Right ventricle myocardium inferior (tissue), 1 donor: ENCODE results near the gene TBC1D9. TPM values are rescaled to one million over a fixed set of nuclear protein-coding genes. Genes with fewer than 3 reads are reported as not detected.
A peak's percentile ranks its signal among the peaks of the same experiment; 100 is the strongest.

Source experiments
- ATAC-seq: fragments of 200-7000 bp; cut with Tn5 transposase; one replicate; pipeline ENCODE4 v1.9.1; 2020; ENCODE audit warnings: mild to moderate bottlenecking, moderate library complexity
- DNase-seq: peaks from one replicate; pipeline ENCODE4 v3.0.0; 2021; ENCODE audit errors: missing footprints
- intact Hi-C: fragments of 100-400 bp; cut with DNase I; formaldehyde crosslinking; loops from one replicate; pipeline ENCODE4 v1.11.0; 2022
- total RNA-seq: library from RNA; stranded (reverse); fragmentation: NEBNext Ultra II Directional; extraction: Animal tissue kit (Norgen Biotek cat#: 25700); gene quantifications from one replicate; pipeline ENCODE4 v1.2.1, GENCODE V29; 2021
- donor health status: DM: no; HTN: yes; CAD: no; lungs with severe emphysema.

The TBC1D9 gene
- total RNA-seq, 1 donor from 2014 or later: 11.1 TPM

DNA sequence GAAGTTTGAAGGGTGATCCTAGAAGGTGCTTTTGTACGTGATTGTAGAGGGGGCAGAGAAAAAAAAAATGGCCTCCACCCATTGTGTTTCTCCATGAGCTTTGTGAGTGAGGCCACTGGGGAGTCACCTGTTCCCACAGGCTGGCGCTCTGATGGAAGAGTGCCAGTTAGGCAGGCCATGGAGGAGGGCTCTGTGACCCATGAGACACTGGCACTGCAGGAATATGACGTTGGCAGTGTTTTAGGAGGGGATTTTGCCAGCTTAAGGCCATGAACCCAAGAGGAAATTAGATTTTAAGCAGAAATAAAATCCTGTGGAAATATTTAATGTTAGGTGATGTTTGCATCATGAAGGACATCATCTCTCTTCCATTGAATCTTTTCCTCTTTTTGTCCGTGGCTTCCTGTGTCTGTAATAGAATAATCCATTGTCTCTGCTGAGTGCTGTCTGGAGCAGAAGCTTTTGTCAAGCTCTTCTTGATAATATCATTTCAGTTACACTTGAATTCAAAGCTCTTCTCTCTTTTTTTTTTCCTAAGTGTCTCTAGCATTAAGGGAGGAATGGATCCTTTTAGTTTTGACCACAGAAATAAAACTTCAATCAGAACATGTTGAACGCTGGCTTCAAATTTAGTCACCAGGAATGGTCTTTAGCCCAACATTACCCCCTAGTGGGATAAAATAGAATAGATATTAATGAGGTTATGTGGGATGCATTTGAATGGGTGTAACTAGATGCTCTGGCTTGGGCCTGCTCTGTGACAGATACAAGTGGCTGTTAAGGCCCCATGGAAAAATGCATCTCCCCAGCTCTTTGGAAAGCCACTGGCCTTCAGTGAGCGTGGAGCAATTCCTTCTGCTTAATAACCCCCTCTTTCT lies 146.4 kb downstream of the TBC1D9 start:
- intact Hi-C loops: loop anchor here (5.0 to 10.0 kb wide), 3 partner anchors 185 to 247 kb away; partner anchors contain the start of gene CLGN
- peak; percentile 76 for ATAC-seq
- DNase-seq: no peak

DNA sequence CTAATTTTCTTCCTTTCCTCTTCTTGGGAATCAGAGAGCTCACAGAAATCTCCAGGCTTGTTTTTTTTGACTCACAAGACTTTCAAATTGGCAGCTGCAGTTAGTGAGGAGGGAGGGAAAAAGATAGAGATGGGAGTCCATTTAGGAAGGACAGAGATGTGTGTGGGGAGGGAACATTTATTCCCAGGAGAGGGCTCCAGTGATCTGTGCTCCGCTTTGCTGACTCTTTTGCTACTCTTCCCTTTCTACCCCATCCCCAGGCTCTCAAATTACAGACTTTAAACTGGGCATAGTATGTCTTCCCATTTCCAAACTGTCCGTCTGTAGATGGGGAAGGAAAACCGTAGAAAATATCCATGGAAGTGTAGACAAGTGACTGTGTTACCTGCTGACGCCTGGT lies 148.3 kb downstream of the TBC1D9 start:
- ATAC-seq: no peak
- intact Hi-C loops: loop anchor here (5.0 to 10.0 kb wide), 2 partner anchors 183 to 244 kb away; partner anchors contain the start of gene CLGN

DNA sequence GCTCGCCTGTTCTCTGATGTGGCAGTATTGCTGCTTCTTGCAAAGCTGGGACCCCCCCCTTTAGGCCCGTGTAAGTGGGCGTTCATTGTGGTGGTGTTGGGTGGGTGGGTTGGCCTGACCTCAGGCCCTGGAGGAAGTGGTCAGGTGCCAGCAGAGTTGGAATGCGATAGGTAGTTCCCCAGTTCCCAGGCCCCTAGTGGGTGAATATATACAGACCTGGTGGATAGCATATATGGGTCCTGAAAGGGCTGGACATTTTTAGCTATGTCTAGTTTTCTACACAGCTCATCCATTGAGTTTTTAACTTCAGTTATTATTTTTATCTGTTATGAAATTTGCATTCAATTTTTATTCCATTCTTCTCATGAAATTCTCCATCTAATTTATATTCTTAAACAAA lies 151.6 kb downstream of the TBC1D9 start:
- DNase-seq: no peak
- no peak for ATAC-seq
- intact Hi-C loops: loop anchor here (5.0 to 10.0 kb wide), 2 partner anchors 77 to 180 kb away; partner anchors contain the start of gene CLGN

More for the DNA sequence above, 148.3 kb downstream of the TBC1D9 start:
- DNase-seq: no peak

DNA sequence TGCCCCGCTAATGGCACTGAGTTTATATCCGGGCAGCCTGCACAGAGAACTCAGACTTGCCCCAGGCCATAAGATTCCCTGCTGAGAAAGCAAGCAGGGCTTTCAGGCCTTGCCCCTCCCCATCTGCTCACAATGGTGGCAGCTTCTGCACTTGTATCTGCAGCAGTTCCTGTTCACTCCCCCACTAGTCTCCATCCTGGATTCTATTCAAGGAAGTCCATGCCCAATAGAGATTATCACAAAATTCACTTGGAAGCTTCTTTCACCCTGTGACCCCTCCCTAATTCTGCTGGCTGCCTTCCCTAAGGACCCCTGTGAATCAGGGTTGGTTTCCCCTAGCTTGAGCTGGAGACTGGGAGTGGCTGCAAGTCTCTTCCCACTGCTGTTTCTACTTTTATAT lies 152.9 kb downstream of the TBC1D9 start:
- ATAC-seq: peak; percentile 45
- intact Hi-C loops: loop anchor here (5.0 to 10.0 kb wide), 2 partner anchors 76 to 178 kb away; partner anchors contain the start of gene CLGN
- no peak for DNase-seq

- intact Hi-C loops: loop anchor here (5.0 to 10.0 kb wide), 2 partner anchors 75 to 178 kb away; partner anchors contain the start of gene CLGN
- no peak for DNase-seq
- ATAC-seq: peak; percentile 53
Observed at GRCh38 chr4:140602714-140603113, 153.5 kb downstream of the TBC1D9 start.

DNA sequence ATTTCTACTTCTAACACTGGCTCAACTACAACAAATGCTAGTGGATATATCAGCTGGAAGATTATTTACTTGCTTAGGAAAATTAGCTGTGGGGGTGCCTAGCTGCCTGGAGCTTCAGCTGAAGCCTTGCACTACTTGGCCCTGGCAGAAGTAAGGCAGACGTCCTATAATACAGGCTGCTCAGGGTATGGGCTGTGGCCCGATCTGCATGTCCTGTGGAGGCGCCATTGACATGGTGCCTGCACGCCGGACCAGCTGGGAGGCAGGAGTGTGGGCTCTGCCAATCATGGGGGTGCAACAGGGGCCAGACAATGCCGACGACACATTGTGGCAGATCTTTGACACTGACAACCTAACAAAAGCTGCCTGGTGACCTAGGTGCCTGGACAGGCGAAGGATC lies 155.8 kb downstream of the TBC1D9 start:
- DNase-seq (no peak), ATAC-seq (no peak)
- intact Hi-C loops: loop anchor here (5.0 to 10.0 kb wide), 2 partner anchors 73 to 176 kb away; partner anchors contain the start of gene CLGN

- DNase-seq (no peak), ATAC-seq (no peak)
- intact Hi-C loops: no loop called here
Observed at GRCh38 chr4:140595065-140595464, 161.1 kb downstream of the TBC1D9 start.

DNA sequence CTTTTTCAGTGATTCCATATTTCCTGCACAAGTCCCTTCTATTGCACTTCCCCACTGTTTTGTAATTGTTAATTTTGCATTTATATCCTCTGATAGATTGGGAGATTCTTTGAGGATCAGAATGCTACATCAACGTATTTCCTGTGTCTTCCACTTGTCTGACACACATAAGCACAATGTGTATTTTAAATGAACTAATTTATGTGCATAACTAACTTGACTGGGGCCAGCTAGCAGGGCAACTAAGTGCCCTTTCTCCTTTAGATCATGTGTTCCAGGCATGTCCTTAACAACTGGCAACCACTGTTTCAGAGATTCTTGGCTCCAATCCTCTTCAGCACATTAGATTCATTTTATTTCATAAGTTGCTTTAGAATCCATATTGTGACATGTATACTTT lies 171.7 kb downstream of the TBC1D9 start:
- ATAC-seq (no peak), DNase-seq (no peak)
- intact Hi-C loops: no loop called here

DNA sequence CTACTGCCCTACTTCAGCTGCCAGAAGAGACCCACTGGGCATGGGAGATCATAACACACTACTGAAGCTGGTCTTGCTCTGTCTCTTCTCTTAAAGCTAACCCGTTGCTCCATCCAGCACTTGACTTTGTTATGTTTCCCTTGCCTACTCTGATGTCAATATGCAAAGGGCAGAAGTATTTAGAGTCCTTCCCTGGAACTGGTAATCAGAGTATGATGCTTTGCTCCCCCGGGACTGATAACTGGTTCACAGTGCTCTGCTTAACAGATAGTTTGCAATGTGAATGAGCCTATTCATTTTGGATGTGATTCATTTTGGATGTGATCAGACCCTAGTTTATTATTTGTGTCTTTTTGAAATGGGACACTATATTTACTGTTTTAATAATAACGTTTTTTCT lies 175.1 kb downstream of the TBC1D9 start:
- intact Hi-C loops: no loop called here
- DNase-seq (no peak), ATAC-seq (no peak)

GRCh38 chr4:140579278-140579677 lies 176.9 kb downstream of the TBC1D9 start:
- DNase-seq (no peak), ATAC-seq (no peak)
- intact Hi-C loops: no loop called here

GRCh38 chr4:140575489-140575888 lies 180.7 kb downstream of the TBC1D9 start:
- DNase-seq: no peak
- intact Hi-C loops: no loop called here
- no peak for ATAC-seq

DNA sequence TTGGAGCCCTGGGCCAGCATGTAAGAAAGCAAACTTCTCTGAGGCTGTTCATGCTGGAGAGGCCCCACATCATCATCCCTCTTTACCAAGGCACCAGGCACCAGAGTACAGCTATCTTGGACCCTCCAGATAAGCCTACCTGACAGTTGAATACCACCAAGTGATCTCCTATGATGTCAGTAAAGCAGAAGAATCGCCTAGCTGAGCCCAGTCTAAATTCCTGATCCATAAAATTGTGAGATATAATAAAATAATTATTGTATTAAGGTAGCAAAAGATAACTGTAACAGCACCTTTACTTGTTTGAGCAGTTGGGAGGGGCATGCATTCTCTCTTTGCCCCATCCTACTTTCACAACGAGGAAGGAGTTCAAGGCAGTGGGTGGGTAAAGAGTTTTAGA lies 184.6 kb downstream of the TBC1D9 start:
- ATAC-seq (no peak), DNase-seq (no peak)
- intact Hi-C loops: no loop called here

Other genes starting within 250 kb of the TBC1D9 start
- gene ELMOD2, start 232.2 kb downstream of the TBC1D9 start, total RNA-seq: 14.6 TPM
- gene UCP1, start 187.4 kb downstream of the TBC1D9 start, total RNA-seq: not detected